Measurements from ENCODE around the gene RAC3. TPM values are rescaled to one million over a fixed set of nuclear protein-coding genes. Genes with fewer than 3 reads are reported as not detected.
A peak's percentile ranks its signal among the peaks of the same experiment; 100 is the strongest.

Gene RAC3
- polyA plus RNA-seq, 12 donors, result 4.0 to 28.9 (median 6.4) TPM; not detected in 1

GRCh38 chr17:82065638-82066303, 34.3 kb downstream of the RAC3 start, which contains the start of gene DUS1L:
DUS1L (minus strand) TSS chr17:82065804; CDS start chr17:82065059, 745 bp downstream.
- peak; percentile 59 for DNase-seq

- DNase-seq, result no peak
Observed at GRCh38 chr17:82070611-82071010, 39.1 kb downstream of the RAC3 start.

GRCh38 chr17:82072827-82073226, 41.3 kb downstream of the RAC3 start:
- no peak for DNase-seq

GRCh38 chr17:82073446-82073845, 42.0 kb downstream of the RAC3 start:
- DNase-seq, result no peak

- no peak for DNase-seq
Observed at GRCh38 chr17:82076018-82076784, 44.7 kb downstream of the RAC3 start.

- DNase-seq, result no peak
Observed at GRCh38 chr17:82076785-82077591, 45.5 kb downstream of the RAC3 start.

GRCh38 chr17:82077617-82078358, 46.3 kb downstream of the RAC3 start:
- peak; percentile 66 for DNase-seq

GRCh38 chr17:82078433-82078832, 47.0 kb downstream of the RAC3 start:
- no peak for DNase-seq

- DNase-seq, result no peak
Observed at GRCh38 chr17:82079001-82079677, 47.7 kb downstream of the RAC3 start.

- DNase-seq, result no peak
Observed at GRCh38 chr17:82080048-82080788, 48.7 kb downstream of the RAC3 start.

GRCh38 chr17:82080789-82081464, 49.4 kb downstream of the RAC3 start:
- no peak for DNase-seq

GRCh38 chr17:82081546-82081945, 50.1 kb downstream of the RAC3 start:
- DNase-seq, result no peak

GRCh38 chr17:82081966-82082365, 50.5 kb downstream of the RAC3 start:
- no peak for DNase-seq

- DNase-seq, result no peak
Observed at GRCh38 chr17:82082456-82082855, 51.0 kb downstream of the RAC3 start.

GRCh38 chr17:82083009-82083408, 51.5 kb downstream of the RAC3 start:
- DNase-seq, result no peak
